SIG-M5 (cell line): ENCODE measurements around the gene GGA1.

ENCODE experiments used
- DNase-seq: peaks from one replicate; lab custom pipeline; 2025; lab: John Stamatoyannopoulos, UW

Gene GGA1, protein sequence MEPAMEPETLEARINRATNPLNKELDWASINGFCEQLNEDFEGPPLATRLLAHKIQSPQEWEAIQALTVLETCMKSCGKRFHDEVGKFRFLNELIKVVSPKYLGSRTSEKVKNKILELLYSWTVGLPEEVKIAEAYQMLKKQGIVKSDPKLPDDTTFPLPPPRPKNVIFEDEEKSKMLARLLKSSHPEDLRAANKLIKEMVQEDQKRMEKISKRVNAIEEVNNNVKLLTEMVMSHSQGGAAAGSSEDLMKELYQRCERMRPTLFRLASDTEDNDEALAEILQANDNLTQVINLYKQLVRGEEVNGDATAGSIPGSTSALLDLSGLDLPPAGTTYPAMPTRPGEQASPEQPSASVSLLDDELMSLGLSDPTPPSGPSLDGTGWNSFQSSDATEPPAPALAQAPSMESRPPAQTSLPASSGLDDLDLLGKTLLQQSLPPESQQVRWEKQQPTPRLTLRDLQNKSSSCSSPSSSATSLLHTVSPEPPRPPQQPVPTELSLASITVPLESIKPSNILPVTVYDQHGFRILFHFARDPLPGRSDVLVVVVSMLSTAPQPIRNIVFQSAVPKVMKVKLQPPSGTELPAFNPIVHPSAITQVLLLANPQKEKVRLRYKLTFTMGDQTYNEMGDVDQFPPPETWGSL

DNA sequence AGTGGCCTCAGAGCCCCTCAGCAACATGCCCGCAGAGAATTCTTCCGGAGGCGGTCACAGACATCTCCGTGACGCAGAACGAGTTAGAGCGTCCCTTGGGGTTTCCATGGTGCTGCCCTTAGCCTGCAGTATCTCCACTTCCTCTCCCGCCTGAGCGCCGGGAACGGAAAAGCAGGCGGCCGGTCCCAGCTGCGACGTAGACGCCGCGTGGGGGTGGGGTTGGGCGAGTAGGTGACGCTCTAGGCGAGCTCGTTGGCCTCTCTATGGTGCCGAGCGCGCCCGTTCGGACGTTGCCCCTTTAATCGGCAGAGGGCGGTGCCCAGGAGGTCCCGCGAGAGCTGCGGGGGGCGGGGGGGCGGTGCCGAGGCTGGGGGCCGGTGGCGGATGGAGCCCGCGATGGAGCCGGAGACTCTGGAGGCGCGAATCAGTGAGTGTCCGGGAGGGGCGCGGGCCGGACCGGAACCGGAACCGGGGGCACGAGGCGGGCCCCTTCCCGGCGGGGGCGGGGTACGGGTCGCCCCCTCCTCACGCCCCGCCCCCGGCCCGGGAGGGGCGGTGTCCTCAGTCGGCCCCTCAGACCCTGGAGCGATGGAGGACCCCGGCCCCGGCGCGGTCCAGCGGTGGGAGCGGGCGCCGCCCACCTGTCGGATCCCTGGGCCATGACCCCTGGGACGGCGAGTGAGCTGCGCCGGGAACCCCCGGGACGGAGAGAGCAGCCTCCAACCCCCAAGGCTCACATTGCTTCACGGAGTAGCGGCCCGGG is at the start of gene GGA1:
TSS of gene GGA1 (plus strand) at position 358 of the 763 bp plus-strand sequence. CDS start at position 385, 27 bp downstream.
- DNase-seq: peak; percentile 77

DNA sequence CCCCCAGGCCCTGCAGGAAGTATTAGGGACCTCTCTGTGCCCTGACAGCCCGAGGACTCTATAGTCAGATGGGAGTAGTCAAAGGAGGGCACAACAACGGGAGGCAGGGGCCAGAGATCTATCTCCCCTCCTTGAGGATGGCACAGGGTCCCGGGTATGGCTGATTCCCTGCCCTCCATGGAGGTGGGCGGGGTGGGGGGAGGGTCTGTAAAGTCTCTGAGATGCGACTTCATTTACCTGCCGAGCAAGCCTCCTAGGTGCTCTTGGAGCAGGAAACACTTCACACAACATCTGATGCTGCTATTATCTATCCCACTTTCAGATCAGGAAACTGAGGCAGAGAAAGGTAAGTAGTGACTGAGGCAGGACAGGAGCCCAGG is 49.1 kb upstream of the GGA1 start:
- DNase-seq: no peak

DNA sequence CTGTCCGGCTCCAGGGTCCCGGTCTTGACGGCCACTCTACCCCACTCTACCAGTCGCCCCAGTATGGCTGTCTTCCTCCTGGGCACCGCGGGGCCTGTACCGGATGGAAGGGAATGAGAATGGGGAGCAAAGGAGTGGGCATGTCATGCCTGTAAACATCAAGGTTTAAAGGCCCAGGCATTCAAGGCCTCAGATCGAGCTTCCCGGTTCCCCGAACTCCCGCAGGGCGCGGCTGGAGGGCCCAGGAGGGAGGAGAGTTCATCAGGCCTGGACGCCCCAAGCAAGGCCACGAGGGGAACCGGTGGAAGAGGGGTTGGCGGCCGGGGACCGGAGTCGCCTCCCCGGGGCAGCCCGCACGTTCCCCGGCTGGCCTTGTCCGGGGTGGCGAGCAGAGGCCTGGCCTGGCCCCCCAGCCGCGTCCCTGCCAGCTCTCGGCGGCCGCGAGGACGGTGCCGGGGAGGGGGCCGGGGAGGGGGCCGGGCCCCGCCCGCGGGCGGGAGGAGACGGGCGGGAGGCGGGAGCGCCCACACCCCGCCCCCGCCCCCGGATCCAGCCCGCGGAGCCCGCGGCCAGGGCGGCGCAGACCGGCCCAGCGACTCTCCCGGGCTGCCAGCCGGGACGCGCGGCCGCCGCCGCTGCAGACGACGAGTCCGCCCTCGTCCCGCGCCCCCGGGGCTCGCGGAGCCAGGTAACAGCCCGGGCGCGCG is 48.6 kb upstream of the GGA1 start, which contains the start of gene CDC42EP1:
TSS of gene CDC42EP1 (plus strand) at position 580 of the 707 bp plus-strand sequence. CDS start 5,870 bp downstream, outside the sequence.
- DNase-seq: no peak

DNA sequence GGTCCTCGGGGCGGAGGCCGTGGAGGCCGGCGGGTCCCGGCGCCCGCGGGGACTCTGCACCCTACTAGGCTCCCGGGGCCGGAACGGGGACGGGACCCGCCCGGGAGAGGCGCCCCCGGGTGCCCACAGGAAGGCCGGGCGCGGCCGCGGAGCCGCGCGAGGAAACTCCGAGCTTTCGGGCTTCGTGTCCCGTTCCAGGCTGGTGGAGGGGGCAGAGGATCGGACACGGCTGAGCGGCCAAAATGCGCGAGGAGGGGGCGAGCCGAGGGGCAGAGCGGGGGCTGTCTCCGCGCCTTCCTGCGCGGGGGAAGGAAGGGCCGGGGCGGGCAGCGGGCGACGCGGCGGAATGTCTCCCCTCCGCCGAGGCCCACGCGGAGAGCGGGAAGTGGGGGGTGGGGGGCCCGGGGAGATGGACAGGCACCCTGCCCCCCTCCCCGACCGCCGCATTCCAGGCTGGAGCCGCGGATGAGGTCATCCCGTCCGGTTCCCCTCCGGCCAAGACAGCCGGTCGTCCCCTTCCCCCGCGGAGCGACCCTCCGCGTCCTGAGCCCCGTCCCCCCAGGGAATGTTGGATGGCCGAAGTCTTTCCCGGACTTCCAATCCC is 47.9 kb upstream of the GGA1 start:
- DNase-seq: no peak

DNA sequence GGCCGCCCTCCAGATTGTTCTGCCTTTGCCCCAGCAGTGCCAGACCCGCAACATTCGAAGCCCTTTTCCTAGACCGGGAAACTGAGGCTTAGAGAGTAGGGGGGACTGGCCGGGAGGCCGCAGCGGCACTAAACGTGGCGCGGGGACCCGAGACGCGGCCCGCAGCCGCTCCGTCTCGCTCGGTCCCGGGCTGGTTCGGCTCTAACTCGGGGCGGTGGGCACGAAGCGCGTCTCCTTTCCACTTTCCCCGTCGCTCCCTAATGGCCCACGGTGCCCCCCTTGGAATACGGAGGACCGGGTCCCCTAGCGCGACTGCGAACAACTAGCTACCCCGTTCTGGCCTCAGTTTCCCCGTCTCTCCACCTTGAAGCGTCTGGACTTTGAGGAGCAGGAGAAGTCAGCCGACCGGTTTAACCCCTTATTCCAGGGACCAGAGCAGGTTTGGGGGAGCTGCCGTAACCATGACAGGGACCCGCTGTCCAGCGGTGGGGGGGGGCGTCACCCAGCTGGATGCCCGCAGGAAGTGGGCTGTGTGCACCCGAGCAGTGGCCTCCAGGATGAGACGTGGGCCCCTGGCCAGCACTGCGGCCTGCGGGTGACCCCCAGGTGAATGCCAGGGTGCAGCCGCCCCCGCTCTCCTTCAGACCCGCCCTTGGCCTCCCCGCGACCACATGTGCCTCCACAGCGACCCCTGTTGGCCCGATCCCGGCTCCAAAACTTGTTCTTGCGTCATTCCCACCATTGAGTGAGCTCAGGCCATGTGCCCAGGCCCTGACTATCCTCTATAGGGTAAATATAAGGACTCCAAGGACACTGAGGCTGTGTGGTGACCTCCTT is 47.2 kb upstream of the GGA1 start:
- no peak for DNase-seq

DNA sequence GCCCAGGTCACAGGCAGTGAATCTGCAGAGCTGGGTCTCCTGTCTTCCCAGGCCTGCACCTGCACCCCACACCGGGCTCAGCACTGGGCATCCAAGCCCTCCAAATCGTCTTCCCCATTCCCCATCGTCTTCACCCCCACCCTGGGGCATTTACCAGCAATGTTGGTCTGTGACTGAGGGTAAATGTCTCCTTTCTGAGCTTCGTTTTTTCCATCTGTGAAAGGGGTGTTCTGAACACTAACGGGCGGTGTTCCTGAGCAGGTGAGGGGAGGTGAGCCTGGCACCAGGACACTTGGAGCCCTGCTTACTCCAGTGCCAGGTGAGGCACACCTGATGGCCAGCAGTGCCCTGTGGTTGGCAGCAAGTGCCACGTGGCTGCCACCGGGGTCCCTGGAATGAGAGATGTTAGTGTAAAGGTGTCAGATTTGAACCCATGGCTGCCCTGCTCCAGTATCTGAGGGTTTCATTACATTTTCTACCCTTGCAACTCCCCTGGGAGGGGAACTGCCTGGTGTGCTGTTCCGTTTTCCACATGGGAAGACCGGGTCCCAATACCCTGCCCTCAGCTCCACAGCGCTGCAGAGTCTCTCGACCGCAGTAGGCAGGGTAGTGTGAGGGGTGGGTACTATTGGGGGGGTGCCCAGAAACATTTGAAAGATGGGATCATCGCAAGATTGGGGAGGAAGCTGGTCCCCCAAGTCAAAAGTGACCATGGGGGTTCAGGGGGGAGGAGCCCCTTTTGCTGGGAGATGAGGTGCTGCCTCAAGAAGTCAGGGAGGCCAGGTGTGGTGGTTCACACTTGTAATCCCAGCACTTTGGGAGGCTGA is 46.4 kb upstream of the GGA1 start:
- DNase-seq: no peak

DNA sequence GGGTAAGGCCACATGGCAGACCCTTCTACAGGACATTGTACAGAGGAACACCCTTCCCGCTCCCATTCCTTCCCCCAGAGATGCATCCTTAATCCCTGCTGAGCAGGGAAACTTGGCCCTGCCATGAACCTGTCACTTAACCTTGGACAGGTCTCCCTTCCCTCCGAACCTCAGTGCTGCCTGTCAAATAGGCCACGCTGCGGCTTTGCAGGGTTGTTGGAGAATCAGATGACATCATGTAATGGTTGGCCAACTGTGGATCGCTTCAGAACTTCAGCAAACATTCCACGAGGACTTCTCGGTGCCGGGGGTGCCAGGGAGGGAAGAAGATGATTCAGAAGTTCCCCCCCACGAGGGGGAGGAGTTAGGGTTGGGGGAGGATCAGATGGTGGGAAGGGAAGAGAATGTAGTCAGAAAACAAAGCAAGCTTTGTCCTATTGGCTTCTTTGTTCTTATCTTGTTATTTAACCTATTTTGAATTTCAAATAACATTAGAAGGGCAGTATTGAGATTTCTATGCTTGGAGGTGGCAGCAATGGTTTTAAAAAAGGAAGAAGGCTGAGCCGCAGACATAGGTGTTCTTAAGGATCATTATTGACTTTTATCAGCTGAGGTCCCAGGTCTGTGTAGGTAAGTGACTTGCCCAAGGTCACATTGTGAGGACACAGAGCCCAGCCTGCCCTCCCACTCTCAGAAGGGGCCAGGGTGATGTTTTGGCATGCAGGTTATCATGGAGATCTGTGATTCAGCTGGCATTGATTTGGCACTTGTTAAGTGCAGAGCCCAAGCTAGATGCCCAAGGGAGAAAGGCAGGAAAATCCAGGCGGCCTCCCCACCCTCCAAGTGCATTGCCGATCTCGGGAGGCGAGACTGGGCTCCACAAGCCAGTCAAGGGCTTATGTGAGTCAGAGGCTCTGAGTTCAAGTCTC is 45.2 kb upstream of the GGA1 start:
- DNase-seq: no peak

DNA sequence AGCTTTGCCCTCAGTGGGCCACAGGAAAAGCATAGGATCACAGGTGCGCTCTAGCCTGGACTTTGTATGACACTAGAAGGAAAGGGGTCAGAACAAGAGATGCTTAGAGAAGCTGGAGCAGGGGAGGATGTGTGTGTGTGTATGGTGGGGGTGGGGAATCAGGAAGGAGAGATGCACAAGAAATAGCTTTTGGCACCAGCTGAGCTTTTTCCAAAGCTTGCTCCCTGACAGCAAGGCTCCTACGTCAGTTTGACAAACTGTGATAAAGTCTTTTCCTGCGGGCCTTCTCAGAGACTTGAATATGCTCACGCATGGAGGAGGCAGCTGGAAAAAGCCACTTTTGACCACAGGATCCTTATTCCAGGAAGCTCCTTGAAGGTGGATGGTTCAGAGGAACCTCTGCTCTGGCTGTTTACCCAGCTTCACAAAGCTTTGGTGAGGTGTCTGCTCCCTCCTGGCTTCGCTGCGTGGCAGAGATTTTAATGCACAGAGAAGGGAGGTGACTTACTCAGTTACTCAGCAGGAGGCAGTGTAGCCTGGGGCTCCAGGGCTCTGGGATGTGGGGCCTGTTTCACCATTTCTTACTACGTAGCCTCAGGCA is 44.4 kb upstream of the GGA1 start:
- no peak for DNase-seq

DNA sequence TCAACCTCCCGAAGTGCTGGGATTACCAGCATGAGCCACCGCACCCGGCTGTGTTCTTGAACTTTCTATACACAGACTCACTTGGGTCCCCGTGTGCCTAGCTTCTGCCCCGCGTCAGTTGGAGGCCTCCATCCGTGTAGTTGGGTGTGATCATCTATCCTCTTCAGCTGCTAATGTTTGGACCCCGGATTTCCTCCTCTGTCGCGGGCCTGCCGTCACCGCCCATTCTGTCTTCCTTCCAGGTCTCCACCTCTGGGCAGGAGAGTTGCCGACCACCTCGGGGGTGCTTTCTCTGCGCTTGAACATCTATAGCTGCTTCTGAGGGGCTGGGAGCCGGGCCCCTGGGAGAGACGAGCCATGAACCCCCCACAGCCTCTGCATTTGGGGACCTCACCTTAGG is 42.8 kb upstream of the GGA1 start:
- no peak for DNase-seq

DNA sequence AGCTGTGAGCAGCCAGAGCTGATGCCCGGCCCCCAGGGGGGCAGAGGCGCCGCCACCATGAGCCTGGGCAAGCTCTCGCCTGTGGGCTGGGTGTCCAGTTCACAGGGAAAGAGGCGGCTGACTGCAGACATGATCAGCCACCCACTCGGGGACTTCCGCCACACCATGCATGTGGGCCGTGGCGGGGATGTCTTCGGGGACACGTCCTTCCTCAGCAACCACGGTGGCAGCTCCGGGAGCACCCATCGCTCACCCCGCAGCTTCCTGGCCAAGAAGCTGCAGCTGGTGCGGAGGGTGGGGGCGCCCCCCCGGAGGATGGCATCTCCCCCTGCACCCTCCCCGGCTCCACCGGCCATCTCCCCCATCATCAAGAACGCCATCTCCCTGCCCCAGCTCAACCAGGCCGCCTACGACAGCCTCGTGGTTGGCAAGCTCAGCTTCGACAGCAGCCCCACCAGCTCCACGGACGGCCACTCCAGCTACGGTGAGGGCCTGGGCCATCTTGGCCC is 42.3 kb upstream of the GGA1 start:
- DNase-seq: no peak

DNA sequence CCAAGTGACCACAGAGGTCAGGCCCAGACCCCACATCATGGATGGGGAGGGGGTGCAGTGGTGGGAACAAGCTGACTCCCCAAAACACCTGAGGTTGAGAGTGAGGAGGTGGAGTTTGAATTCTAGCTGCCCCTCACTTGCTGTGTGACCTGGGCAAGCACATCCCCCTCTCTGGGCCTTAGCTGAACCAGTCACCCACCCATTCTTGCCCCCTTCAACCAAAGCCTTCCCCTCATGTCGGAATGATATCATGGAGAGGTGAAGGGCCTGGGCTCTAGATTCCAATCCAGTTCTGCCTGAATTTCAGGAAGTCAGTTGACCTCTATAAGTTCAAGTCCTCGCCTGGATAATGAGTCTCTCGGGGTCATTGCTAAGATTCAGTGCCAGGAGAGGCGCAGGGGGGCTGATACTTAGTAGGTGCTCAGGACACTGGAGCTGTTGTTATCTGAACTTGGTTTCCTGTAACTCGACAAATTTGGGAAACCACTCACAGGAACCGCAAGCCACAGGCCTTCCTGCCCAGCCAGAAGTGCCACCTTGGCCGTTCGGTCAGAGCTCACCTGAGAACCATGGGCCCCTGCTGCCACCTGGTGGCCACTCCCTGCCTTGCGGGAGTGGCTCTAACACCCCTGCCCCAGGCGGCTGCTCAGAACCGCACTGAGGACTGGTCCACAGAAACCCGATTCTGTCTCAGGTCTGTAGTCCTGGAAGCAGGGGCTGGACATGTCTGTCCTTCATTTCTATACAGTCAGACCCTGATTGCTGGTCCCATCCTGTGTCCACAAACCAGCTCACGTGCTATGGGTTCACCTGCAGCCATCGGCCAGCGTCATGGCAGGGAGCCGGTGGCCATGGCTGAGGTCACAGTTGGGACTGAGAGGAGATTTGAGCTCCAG is 41.5 kb upstream of the GGA1 start:
- no peak for DNase-seq

DNA sequence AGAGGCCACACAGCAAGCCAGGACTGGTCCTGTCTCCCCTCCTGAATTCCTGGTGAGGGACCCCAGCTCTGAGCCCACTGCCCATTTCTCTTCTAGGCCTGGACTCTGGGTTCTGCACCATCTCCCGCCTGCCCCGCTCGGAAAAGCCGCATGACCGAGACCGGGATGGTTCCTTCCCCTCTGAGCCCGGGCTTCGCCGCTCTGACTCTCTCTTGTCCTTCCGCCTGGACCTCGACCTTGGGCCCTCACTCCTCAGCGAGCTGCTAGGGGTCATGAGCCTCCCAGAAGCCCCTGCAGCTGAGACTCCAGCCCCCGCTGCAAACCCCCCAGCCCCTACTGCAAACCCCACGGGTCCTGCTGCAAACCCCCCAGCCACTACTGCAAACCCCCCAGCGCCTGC is 40.6 kb upstream of the GGA1 start:
- DNase-seq: no peak

DNA sequence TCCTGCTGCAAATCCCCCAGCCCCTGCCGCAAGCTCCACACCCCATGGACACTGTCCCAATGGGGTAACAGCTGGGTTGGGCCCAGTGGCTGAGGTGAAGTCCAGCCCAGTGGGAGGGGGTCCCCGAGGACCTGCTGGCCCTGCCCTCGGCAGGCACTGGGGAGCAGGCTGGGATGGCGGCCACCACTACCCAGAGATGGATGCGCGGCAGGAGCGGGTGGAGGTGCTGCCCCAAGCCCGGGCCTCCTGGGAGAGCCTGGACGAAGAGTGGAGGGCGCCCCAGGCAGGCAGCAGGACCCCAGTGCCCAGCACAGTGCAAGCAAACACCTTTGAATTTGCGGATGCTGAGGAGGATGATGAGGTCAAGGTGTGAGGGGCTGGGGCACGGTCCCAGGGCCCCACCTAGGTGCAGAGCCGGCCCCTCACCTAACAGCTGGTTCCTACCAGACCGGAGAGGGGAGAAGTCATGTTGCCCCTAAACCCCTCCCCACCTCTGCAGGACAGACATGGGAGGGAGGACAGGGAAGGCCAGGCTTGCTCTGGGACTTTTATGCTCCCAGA is 40.1 kb upstream of the GGA1 start:
- no peak for DNase-seq

DNA sequence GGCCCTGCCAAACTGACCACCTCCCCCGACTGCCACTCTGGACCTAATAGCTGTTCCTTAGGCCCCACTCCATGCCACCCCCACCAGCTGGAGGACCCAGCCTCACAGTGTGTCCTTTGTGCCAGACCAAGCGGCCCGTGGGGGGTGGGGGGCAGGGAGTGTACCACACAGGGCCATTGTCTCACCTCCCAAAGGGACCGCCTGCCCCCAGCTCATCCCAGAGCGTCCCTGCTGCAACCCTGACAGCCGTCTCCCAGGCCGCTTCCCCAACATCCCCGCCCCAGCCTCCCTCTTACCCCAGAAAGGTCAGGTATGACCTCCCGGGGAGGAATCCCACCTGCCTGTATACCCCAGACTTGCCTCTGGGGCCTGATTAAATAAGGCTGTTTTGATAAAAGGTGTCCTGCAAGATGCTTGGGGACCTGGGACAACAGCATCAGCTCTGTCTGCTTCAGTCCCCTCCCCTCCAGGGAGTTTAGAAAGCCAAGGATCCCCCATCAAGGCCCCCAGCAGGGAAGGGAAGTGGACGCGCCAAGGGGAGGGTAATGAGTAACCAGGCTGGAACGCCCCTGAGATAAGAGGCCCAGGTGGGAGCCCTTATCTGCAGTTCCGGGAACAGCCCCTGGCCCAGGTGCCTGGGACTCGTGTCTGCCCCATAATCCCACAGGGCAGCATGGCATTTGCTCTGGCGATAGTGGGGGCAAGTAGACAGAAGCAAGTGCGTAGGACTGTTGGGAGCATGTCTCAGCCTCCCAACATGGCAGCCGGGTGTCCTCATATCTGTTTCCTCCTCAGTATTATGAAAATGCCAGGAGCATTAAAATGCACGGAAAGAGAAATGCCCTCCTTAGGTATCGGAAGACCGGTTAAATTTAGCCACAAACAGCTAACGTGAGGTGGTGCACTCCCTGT is 39.4 kb upstream of the GGA1 start:
- no peak for DNase-seq

DNA sequence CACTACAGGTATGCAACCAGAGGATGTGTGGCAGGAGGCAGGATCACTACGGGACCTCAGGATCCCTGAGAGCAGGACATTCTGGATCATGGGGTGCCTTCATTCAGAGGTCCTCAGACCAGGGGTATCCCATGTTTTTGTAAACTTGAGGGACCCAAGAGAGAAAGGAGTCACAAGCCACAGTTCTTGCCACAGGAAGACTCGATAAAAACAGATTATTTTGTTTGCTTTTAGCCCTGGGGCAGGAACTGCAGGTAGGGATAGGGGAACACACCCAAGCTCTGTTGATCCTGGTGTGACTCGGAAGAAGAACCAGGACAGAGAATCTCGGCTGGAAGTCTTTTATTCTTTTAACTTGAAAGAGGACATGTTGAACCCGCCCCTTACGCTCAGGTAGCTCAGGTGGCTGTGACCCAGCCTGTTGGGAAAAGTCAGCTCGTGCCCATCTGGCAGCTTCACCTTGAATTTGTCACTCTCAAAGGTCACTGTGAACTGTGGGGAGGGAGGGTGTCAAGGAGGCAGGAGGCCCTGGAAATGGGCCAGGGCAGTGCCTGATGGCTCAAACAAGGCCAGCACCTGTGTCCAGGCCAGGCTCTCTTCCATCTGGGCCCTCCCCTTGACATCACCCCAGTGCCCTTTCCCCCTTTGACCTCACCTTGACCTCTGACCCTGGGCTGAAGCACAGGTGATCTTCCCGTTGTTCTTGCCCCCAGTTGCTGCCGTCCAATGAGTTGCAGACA is 38.5 kb upstream of the GGA1 start:
- no peak for DNase-seq
